HCT116 (cell line): ENCODE measurements around the gene PLEKHM3. TPM values are rescaled to one million over a fixed set of nuclear protein-coding genes. Genes with fewer than 3 reads are reported as not detected.

Experiments used
- ATAC-seq: fragments of 200-7000 bp; cut with Tn5 transposase; 2 replicates; pipeline ENCODE4 v1.9.1; 2020; ENCODE audit warnings: mild to moderate bottlenecking, moderate library complexity
- BruUV-seq: library from RNA; stranded (reverse); fragments of 400-500 nt; replicated peaks from 2 replicates; lab custom pipeline; 2021; lab: Mats Ljungman, UMichigan
- CTCF ChIA-PET: fragments of 300-600 bp; sonication (Branson Sonifier 250); formaldehyde crosslinking; loops from one replicate; lab custom pipeline; 2021; ENCODE audit warnings: antibody characterized with exemption; lab: Charles Lee
- POLR2A ChIA-PET: fragments of 300-600, 350-600 bp; sonication (Branson Sonifier 250); formaldehyde crosslinking; loops from one replicate; lab custom pipeline; 2021; ENCODE audit warnings: antibody characterized with exemption; lab: Charles Lee
- RAD21 ChIA-PET, 2 experiments: fragments of 300-600 bp; sonication (Branson Sonifier 250); formaldehyde crosslinking; loops; one replicate each; lab custom pipeline; 2023; ENCODE audit warnings: low total read pairs in 2 of 2; ENCODE audit not compliant: uncharacterized antibody in 2 of 2, unreplicated experiment in 2 of 2, low non-redundant PET in 1 of 2; lab: Charles Lee
- DNase-seq: peaks from one replicate; pipeline ENCODE4 v3.0.0-alpha.2; 2010; ENCODE audit warnings: low read depth, low spot score
- H2AFZ ChIP-seq: fragments of 200-600 bp; shearing (Covaris generic), sonication (generic); 2 replicates; pipeline ENCODE4 v1.6.1; 2017; ENCODE audit warnings: low read depth, mixed run types, mixed read lengths, antibody characterized with exemption, low read length; ENCODE audit not compliant: poor library complexity, severe bottlenecking
- H3K27ac ChIP-seq: 2 replicates; pipeline ENCODE4 v1.5.1; 2012; ENCODE audit warnings: low read depth, low read length
- H3K27me3 ChIP-seq: fragments of 200-600 bp; sonication (generic); 2 replicates; pipeline ENCODE4 v1.6.1; 2016; ENCODE audit warnings: mixed run types, low read length, mixed read lengths; ENCODE audit not compliant: insufficient read depth
- H3K36me3 ChIP-seq, 2 experiments: fragments of 200-500 bp in 1 of 2; fragments of 200-600 bp in 1 of 2; sonication (Bioruptor generic) in 1 of 2; sonication (generic) in 1 of 2; 2 replicates each; pipeline versions ENCODE4 v1.5.1 to v1.6.1; 2014 to 2016; ENCODE audit warnings: low read length in 2 of 2, inconsistent platforms in 1 of 2, mixed read lengths in 1 of 2, mixed run types in 1 of 2; ENCODE audit not compliant: insufficient read depth in 2 of 2, control insufficient read depth in 1 of 2
- H3K4me1 ChIP-seq, 2 experiments: fragments of 200-600 bp in 1 of 2; sonication (generic) in 1 of 2; 2 replicates each; pipeline versions ENCODE4 v1.5.1 to v1.6.1; 2012 to 2017; ENCODE audit warnings: low read length in 2 of 2, inconsistent platforms in 1 of 2, mild to moderate bottlenecking in 1 of 2, mixed read lengths in 1 of 2, mixed run types in 1 of 2, moderate library complexity in 1 of 2; ENCODE audit not compliant: insufficient read depth in 2 of 2, control insufficient read depth in 1 of 2
- H3K4me2 ChIP-seq: fragments of 200-600 bp; sonication (generic); 2 replicates; pipeline ENCODE4 v1.6.1; 2017; ENCODE audit warnings: mixed run types, low read length, mixed read lengths
- H3K4me3 ChIP-seq, 2 experiments: fragments of 200-600 bp in 1 of 2; sonication (generic) in 1 of 2; replicated peaks in 1 of 2; 2 replicates each; pipeline ENCODE4 v1.5.1; 2011 to 2016; ENCODE audit warnings: low read length in 2 of 2, control low read depth in 1 of 2, low read depth in 1 of 2, mild to moderate bottlenecking in 1 of 2, mixed read lengths in 1 of 2, mixed run types in 1 of 2
- H3K79me2 ChIP-seq: fragments of 200-600 bp; sonication (generic); 2 replicates; pipeline ENCODE4 v1.6.1; 2017; ENCODE audit warnings: mild to moderate bottlenecking, mixed run types, low read length, moderate library complexity, mixed read lengths; ENCODE audit not compliant: insufficient read depth
- H3K9ac ChIP-seq: fragments of 200-600 bp; sonication (generic); 2 replicates; pipeline ENCODE4 v1.6.1; 2016; ENCODE audit warnings: low read length, mixed read lengths
- H3K9me2 ChIP-seq: fragments of 200-600 bp; sonication (generic), shearing (Covaris generic); 2 replicates; pipeline ENCODE4 v1.6.1; 2017; ENCODE audit warnings: mixed run types, mild to moderate bottlenecking, moderate library complexity; ENCODE audit not compliant: insufficient read depth
- H3K9me3 ChIP-seq, 2 experiments: fragments of 200-500 bp in 1 of 2; fragments of 200-600 bp in 1 of 2; sonication (Bioruptor generic) in 1 of 2; sonication (generic) in 1 of 2; 2 replicates each; pipeline ENCODE4 v1.6.1; 2014 to 2017; ENCODE audit warnings: low read length in 2 of 2, mixed read lengths in 2 of 2, inconsistent platforms in 1 of 2, low read depth in 1 of 2, mild to moderate bottlenecking in 1 of 2, mixed run types in 1 of 2, moderate library complexity in 1 of 2; ENCODE audit not compliant: control insufficient read depth in 1 of 2, insufficient read depth in 1 of 2
- H4K20me1 ChIP-seq: fragments of 200-600 bp; sonication (generic), shearing (Covaris generic); 2 replicates; pipeline ENCODE4 v1.6.1; 2017; ENCODE audit warnings: mixed run types, mild to moderate bottlenecking, moderate library complexity; ENCODE audit not compliant: insufficient read depth
- CBX3 ChIP-seq: IDR thresholded peaks from 2 replicates; pipeline ENCODE4 v1.6.1; 2012; ENCODE audit warnings: low read depth
- POLR2A ChIP-seq: IDR thresholded peaks from 2 replicates; pipeline ENCODE4 v1.7.0; 2011; ENCODE audit warnings: borderline replicate concordance; ENCODE audit not compliant: insufficient read depth, insufficient read length; ENCODE audit errors: extremely low read depth
- POLR2AphosphoS5 ChIP-seq: IDR thresholded peaks from 2 replicates; pipeline ENCODE4 v1.6.1; 2011; ENCODE audit warnings: mild to moderate bottlenecking, low read depth, low read length, moderate library complexity
- SRF ChIP-seq: IDR thresholded peaks from 2 replicates; pipeline ENCODE4 v1.6.1; 2012; ENCODE audit warnings: low read depth
- TCF7L2 ChIP-seq: IDR thresholded peaks from 2 replicates; pipeline ENCODE4 v1.7.0; 2011; ENCODE audit warnings: borderline replicate concordance, inconsistent platforms; ENCODE audit not compliant: insufficient read depth, insufficient read length; ENCODE audit errors: extremely low read depth
- ZNF274 ChIP-seq: fragments of 200-500 bp; sonication (Bioruptor generic); IDR thresholded peaks from 2 replicates; pipeline ENCODE4 v1.6.1; 2014; ENCODE audit warnings: mild to moderate bottlenecking, low read depth, low read length, inconsistent platforms
- intact Hi-C: fragments of 100-400 bp; cut with micrococcal nuclease; formaldehyde crosslinking; loops from 2 replicates; pipeline ENCODE4 v1.10.0; 2022
- total RNA-seq: library from RNA; stranded (reverse); gene quantifications from one replicate; pipeline ENCODE4 v1.2.1, GENCODE V29; 2021; ENCODE audit not compliant: unreplicated experiment
- TF ChIP-seq, protein P1 (sequence below): IDR thresholded peaks from 2 replicates; pipeline ENCODE4 v1.6.1; 2012
- TF ChIP-seq, protein P2 (sequence below), 3 experiments: fragments of 200-600 bp in 1 of 3; sonication (generic) in 1 of 3; IDR thresholded peaks in 2 of 3; conservative IDR thresholded peaks in 1 of 3; 2 replicates each; pipeline ENCODE4 v1.5.1; 2012 to 2017; ENCODE audit warnings: low read depth in 2 of 3, low read length in 2 of 3, antibody characterized with exemption in 1 of 3, borderline replicate concordance in 1 of 3, control low read depth in 1 of 3, mild to moderate bottlenecking in 1 of 3, mixed read lengths in 1 of 3, mixed run types in 1 of 3, moderate library complexity in 1 of 3; ENCODE audit not compliant: insufficient read depth in 1 of 3

The PLEKHM3 gene
- total RNA-seq, 1 experiment from 2014 or later: 6.3 TPM

DNA sequence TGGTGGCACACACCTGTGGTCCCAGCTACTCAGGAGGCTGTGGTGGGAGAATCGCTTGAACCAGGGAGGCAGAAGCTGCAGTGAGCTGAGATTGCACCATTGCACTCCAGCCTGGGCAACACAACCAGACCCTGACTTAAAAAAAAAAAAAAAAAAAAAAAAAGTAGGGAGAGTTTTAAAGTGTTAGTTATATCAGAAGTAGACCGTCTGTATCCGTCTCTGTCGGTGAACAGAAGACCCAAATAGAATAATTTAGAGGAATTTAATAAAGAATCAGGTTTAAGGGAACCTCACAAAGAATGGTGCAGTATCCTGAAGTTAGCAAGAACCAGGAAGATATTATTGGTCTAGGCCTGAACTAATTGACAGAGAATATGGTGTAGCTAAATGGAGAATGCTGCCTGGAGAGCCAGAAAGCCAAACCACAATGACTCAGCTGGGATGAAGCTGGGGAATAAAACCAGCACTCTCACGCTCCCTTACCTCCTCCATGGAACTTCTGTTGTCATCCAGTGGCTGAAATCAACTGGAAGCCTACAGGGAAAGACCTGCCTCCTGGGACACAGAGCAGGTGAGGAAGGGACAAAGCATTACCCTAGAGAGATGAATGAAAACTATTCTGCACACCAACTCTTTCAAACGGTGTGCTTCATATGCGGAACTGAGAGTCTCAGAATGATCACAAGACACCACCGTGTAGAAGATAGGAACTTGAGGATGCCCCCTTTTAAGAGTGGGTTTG is 39.1 kb upstream of the PLEKHM3 start:
- no peaks in the 10 kb centered on the region for H3K36me3 ChIP-seq
- ATAC-seq (peak; percentile 53; the same call in 1 of the 2 replicates), DNase-seq (no peak)
- intact Hi-C loops: no loop called here
- H3K27ac ChIP-seq: no peak overlapping the region
- H3K79me2 ChIP-seq: no peaks in the 10 kb centered on the region
- H3K4me2 ChIP-seq: 0 out of 2 replicates have a peak overlapping the region, but pooled peaks have one; percentile 23
- ChIA-PET CTCF (interaction anchor here (0.9 kb wide), 1 partner anchor 24 kb away, joined by 4 read pairs; no protein-coding TSS in a partner anchor), POLR2A (no interaction called here), RAD21 (interaction anchor here in 1 of 2 experiments (0.8 kb wide), 1 partner anchor 318 kb away, joined by 3 read pairs; no protein-coding TSS in a partner anchor)
- TF ChIP-seq TCF7L2: no peak
- TF ChIP-seq POLR2AphosphoS5: no peak
- TF ChIP-seq ZNF274: no peak
- TF ChIP-seq POLR2A: no peak
- TF ChIP-seq, protein P1, sequence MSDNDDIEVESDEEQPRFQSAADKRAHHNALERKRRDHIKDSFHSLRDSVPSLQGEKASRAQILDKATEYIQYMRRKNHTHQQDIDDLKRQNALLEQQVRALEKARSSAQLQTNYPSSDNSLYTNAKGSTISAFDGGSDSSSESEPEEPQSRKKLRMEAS: no peak
- TF ChIP-seq SRF: no peak
- TF ChIP-seq CBX3: no peak
- TF ChIP-seq, protein P2, sequence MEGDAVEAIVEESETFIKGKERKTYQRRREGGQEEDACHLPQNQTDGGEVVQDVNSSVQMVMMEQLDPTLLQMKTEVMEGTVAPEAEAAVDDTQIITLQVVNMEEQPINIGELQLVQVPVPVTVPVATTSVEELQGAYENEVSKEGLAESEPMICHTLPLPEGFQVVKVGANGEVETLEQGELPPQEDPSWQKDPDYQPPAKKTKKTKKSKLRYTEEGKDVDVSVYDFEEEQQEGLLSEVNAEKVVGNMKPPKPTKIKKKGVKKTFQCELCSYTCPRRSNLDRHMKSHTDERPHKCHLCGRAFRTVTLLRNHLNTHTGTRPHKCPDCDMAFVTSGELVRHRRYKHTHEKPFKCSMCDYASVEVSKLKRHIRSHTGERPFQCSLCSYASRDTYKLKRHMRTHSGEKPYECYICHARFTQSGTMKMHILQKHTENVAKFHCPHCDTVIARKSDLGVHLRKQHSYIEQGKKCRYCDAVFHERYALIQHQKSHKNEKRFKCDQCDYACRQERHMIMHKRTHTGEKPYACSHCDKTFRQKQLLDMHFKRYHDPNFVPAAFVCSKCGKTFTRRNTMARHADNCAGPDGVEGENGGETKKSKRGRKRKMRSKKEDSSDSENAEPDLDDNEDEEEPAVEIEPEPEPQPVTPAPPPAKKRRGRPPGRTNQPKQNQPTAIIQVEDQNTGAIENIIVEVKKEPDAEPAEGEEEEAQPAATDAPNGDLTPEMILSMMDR (IDR thresholded peaks at IDR 0.05 in 2 of 3, conservative IDR thresholded peaks at IDR 0.05 in 1 of 3; ENCODE audit: borderline replicate concordance in 1 of 3, insufficient read depth in 1 of 3, low read depth in 2 of 3, low read length in 2 of 3): no peak
- no peaks in the 10 kb centered on the region for H4K20me1 ChIP-seq
- no peaks in the 10 kb centered on the region for H3K9me2 ChIP-seq
- no peaks in the 10 kb centered on the region for H3K9me3 ChIP-seq
- H3K4me3 ChIP-seq: no peak overlapping the region
- no peaks in the 10 kb centered on the region for H3K27me3 ChIP-seq
- H3K9ac ChIP-seq: no peak overlapping the region
- H3K4me1 ChIP-seq: peaks cover 0 to 6% of the 10 kb centered on the region in 2 experiments; a peak in 2 of 4 replicates
- peak overlapping the region; percentile 78 for H2AFZ ChIP-seq
- no TSS peak for BruUV-seq
